ENCODE data around the gene SLC22A12.
"Not testable (repeated sequence)": the region's sequence is repeated elsewhere in the genome, so short reads cannot be mapped to it uniquely, and the experiment has no call there.

Gene SLC22A12

DNA sequence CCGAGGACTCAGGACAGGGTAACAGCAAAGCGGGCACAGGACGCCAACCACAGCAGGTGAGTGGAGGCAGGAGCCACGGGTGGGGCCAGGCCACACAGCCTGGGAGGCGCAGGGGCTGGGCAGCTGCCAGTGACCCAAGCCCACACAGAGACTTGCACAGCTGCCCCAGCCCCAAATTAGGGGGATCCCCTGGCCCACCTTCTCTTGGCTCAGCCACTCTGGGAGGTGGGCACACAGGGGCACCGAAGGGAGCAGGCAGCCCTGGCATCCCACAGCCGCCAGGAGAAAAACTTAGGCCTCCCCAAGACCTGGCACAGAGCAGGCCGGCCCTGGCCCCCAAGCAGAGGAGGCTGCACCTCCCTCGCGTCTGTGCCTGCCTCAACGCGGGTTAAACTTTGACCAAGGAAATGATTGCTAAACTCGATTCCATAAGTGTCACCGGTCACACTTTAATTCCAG is at the start of gene SLC22A12:
TSS of gene SLC22A12 (plus strand) at position 458 of the 459 bp plus-strand sequence. CDS start 337 bp downstream, outside the sequence.
- in situ Hi-C loops (cut with MboI; ENCODE audit: low sequenced_read_pairs): no loop called here

DNA sequence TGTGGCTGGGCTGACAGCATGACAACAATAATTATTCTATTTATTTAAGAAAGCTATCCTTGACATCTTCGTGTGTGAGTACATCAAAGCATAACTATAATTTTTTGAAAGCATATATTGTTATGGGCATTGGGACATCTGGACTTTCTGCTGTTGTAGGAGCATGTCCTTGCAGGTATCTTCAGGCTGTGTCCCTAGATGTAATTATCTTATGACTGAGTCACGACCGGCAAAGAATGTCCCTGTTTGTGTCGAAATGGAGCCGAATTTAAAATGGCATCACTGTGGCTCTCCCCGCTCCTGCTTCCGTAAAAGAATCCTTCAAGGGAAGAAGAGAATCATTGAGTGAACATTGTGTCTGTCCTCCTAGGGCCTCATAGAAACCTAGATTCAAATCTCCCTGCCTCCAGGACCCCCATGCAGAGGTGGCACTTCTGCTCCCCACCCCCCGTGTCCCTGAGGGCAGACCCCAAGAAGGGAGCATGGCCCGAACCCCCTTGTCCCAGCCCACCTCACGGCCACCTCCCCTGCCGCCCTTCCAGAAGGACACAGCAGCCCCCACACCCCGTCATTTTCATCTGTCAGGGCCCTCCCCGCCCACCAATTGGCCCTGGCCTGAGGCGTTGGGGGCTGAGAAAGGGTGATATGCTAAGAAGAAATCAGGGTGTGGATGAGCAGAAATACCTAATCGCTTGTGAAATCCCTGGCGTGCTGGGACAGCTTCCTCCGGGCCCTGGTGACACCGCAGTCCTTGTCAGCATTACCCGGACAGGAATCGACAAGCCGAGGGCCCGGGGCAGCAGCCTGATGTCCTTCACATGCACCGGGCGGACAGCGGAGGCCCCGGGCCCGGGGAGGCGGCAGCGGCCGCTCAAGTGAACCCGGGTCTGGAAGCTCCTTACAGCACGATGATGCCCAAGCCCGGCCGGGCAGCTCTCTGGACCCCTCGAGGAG is 48.6 kb upstream of the SLC22A12 start:
- in situ Hi-C loops (cut with MboI; ENCODE audit: low sequenced_read_pairs): no loop called here

DNA sequence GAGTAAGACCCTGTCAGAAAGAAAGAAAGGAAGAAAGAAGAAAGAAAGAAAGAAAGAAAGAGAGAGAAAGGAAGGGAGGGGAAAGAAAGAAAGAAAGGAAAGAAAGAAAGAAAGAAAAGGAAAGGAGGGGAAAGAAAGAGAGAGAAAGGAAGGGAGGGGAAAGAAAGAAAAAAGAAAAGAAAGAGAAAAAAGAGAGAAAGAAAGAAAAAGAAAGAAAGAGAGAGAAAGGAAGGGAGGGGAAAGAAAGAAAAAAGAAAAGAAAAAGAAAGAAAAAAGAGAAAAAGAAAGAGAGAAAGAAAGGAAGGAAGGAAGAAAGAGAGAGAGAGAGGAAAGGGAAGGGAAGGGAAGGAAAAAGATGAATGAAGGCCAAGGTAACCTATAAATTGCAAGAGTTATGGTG is 47.2 kb upstream of the SLC22A12 start:
- in situ Hi-C loops (cut with MboI; ENCODE audit: low sequenced_read_pairs): no loop called here

DNA sequence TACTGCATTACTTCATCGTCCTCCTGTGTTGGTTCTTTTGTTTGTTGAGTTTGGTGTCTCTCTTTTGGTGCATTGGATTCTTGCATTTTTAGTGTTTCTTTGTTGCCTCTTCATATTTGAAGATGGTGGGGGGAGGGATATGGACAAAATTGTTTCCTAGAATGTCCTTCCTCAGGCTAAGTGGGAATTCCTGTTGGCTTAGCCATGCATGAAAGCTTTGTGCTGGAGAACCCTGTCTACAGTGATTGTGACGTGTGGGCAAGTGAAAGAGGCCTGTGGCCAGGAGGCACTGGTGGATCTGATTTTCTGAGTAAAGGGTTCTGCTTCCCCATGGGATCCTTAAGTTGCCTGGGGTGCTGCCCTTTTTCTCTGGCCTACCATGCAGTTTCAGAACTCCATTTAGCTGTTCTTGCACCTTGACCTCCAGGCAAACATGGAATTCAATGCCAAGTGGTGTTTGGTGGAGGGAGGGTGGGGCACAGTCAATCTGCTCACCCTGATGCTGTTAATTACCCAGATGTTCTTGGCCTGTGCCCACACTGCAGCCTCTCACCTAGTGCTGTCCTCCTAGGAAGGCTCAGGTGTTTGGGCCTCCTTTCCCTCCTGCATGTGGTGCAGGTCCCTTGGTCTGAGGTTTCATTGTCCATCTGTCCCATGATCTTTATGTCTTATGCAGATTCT is 46.3 kb upstream of the SLC22A12 start:
- in situ Hi-C loops (cut with MboI; ENCODE audit: low sequenced_read_pairs): no loop called here

DNA sequence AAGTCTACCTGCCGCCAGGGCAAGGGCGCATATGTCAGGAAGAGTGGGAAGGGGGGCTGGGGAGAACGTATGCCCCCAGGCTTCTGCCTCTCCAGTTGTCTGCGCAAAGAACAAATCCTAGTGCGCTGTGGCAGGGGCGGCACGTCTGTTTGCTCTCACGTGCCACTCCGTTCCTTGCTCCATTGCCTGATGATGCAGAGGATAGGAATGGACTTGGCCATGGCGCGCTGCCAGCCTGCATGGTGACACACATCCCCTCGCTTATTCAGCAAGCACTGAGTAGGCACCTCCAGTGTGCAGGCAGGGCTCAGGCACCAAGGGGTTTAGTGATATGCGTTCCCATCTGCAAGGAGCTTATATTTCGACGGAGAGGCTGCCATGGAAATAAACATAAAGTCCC is 45.4 kb upstream of the SLC22A12 start:
- in situ Hi-C loops (cut with MboI; ENCODE audit: low sequenced_read_pairs): no loop called here

DNA sequence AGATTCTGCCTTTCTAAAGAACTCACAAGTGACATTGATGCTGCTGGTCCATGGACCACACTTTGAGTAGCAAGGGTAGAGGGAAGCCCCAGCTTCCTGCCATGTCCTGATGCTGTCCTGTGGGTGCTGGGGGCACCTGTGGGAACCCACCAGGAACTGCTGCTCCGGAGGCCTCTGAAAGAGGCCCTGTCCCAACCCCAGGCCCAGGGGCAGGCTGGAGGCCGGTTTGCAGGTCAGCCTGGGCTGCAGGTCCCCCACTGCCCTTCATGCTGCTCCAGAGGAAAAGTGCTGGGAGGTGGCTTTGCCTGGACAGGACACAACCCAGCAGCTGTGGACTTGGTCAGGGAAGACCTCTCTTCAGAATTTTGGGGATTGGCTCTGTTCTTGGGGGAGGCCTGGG is 44.8 kb upstream of the SLC22A12 start:
- in situ Hi-C loops (cut with MboI; ENCODE audit: low sequenced_read_pairs): no loop called here

DNA sequence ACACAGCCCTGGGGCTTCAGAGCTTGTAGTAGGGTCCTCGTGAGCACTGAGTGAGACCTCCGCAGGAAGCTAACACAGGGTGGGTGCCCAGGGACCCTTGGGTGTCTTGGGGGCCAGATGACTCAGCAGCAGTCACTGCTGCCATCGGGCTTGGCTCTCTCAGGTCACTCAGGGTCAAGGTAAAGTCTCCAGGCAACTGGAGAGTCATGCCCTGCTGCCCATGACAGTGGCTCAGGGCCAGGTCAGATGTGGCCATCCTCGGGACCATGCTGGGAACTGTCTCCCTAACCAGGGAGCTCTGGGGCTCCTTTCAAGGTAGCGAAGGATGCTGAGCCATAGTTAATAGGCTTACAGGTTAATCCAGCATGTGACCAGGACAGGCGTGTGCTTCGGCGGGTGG is 44.4 kb upstream of the SLC22A12 start:
- in situ Hi-C loops (cut with MboI; ENCODE audit: low sequenced_read_pairs): no loop called here

DNA sequence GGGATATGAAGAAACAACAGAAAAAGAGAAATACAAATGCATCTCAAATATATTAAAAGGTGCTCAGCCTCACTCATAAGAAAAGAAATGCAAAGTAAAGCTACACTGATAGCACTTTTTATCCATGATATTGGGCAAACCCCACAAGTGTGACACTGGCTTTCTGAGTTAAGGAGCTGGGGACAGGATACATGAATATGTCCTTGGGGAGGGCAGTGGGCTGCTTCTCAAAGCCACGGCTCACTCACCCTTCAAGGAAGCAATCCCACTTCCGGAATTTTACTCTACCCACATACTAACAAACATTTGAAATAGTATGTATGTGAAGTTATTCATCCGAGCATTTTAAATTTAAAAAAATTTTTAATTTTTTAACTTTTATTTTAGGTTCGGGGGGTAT is 41.1 kb upstream of the SLC22A12 start:
- in situ Hi-C loops (cut with MboI; ENCODE audit: low sequenced_read_pairs): no loop called here

DNA sequence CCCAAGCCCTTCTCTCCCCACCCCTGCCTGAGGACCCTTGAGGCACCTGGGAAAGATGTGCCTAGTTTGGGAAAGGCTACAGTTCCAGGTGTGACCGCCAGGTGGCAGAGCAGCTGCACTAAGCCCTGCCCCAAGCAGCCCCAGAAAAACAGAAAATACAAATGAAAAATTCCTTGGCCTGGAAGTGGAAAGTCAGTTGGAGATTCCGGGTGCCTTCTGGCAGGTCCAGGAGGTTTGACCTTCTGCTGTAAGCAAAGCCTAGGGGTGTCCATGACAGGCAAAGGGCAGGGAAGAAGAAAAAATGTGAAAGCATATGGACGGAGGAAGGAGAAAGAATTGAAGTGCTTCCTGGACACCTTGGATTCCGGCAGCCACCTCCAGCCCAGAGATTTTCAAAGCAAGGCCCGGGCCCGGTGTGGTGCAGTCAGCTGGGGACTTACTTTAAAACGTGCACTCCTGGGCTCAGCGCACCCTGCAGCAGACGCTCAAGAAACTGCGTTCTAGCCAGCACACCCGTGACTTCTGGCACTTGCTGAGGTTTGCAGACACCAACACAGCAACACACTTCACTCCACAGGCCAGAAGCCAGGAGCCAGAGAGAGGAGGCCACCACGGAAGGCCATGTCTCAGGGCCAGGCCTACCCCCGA is 37.3 kb upstream of the SLC22A12 start:
- in situ Hi-C loops (cut with MboI; ENCODE audit: low sequenced_read_pairs): no loop called here

DNA sequence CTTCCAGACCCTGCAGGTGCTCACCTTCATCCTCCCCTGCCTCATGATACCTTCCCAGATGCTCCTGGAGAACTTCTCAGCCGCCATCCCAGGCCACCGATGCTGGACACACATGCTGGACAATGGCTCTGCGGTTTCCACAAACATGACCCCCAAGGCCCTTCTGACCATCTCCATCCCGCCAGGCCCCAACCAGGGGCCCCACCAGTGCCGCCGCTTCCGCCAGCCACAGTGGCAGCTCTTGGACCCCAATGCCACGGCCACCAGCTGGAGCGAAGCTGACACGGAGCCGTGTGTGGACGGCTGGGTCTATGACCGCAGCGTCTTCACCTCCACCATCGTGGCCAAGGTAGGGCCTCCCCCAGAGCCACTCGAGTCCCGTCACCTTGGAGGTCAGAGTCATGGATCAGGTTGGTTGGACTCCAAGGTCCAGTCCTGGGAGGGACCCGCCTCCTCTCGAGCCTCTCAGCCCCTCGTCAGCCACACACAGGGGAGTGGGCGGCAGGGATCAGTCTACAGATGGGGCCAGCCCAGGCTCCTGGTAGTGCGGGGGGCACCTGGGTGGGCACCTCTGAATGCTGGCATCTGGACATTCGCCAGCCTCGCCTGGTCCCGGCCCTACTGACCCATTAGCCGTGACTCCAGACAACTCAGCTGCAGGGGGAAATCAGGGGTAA is 34.8 kb upstream of the SLC22A12 start:
- in situ Hi-C loops (cut with MboI; ENCODE audit: low sequenced_read_pairs): no loop called here

DNA sequence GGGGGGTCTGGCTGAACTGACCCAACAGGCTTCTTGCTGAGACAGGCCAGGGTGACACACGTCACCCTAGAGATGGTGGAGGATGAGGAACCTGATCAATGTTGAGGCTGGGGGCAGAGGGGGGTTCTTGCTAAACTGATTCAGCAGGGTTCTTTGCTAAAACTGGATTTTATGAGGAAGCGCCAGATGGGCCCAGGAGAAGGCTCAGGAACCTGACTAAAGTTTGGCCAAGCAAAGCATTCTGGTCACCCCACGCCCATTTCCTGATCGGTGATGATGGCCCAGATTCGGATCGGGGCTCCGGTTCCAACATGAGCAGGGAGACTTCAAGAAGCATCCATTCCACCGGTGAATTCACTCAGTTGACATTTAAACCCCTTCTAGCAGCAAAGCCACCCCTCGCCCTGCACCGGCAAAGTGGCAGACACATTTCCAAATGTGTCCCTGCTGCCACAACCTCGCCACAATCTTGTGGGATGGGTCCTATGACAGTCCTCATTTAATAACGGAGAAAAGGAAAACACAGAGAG is 34.2 kb upstream of the SLC22A12 start:
- in situ Hi-C loops (cut with MboI; ENCODE audit: low sequenced_read_pairs): no loop called here

DNA sequence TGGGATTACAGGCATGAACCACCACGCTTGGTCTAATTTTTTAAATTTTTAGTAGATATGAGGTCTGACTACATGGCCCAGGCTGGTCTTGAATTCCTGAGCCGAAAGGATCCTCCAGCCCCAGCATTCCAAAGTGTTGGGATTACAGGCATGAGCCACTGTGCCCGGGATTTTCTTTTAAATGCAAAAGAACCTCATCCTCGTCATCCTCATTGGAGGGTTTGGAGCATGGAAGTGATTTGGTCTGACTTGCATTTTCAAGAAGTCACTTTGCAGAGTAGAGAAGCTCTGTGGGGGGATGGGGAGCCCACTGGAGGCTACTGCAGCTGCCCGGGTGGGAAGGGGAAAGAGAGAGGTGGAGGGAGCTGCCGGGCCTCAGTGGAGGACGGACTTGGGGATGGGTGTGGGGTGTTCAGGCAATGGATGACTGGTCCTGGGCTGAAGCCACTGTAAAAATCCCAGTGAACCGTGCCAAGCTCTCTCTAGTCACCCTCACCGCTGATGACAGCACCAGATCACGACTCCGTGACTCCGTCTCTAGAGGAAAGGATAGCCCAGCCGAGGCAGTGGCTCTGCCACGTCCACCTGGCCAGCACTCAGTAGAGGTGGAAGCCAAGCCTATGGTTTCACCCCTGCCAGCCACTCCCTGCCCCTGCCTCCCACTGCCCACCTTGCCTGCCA is 32.8 kb upstream of the SLC22A12 start:
- in situ Hi-C loops (cut with MboI; ENCODE audit: low sequenced_read_pairs): no loop called here

DNA sequence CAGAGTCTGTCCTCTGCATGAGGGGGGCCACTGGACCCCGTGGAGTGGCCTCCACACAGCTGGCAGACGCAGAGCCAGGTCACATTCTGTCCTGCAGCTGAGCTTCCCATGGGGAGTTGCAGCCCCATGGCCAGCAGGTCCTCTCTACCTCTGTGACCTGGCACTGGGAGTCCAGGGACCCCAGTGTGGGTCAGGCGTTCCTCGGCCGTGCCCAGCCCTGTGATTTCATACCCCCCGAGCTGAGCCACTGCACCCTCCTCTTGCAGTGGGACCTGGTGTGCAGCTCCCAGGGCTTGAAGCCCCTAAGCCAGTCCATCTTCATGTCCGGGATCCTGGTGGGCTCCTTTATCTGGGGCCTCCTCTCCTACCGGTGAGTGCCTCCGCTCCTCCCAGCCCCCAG is 32.2 kb upstream of the SLC22A12 start:
- in situ Hi-C loops (cut with MboI; ENCODE audit: low sequenced_read_pairs): no loop called here

DNA sequence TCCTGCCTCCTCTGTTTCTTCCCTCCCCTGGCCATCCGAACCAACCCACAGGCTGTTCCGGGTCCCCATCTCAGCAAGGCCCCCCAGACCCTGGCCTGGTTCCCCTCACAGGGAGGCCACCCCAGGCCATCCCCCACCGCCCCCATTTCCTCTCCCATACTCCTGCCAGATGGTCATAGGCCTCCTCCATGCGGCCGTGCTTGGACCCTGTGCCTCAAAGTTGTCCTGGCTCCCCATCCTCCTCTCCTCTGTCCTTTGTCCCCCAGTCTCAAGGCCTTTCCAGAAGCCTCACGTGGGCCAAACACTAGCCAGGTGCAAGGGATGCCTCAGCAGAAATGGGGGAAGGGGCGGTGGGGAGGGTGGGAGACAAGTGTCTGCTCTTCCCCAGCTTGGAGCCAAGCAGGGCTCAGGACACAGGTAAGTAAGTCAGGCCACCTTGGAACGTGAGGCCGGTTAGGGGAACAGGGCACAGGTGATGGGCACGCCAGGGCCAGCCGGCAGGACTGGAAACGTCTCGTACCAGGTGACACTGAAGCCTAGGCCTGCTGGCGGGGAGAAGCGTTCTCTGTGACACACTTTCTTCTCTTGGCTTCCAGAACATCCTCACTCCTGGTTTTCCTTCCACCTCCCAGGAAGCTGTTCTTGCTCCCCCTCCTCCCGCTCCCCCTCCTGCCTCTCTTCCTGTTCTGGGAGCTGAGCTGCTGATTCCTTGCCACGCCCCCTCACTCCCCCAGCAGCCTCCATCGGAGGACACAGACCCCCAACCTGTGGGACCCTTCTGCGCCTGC is 31.5 kb upstream of the SLC22A12 start:
- in situ Hi-C loops (cut with MboI; ENCODE audit: low sequenced_read_pairs): no loop called here

DNA sequence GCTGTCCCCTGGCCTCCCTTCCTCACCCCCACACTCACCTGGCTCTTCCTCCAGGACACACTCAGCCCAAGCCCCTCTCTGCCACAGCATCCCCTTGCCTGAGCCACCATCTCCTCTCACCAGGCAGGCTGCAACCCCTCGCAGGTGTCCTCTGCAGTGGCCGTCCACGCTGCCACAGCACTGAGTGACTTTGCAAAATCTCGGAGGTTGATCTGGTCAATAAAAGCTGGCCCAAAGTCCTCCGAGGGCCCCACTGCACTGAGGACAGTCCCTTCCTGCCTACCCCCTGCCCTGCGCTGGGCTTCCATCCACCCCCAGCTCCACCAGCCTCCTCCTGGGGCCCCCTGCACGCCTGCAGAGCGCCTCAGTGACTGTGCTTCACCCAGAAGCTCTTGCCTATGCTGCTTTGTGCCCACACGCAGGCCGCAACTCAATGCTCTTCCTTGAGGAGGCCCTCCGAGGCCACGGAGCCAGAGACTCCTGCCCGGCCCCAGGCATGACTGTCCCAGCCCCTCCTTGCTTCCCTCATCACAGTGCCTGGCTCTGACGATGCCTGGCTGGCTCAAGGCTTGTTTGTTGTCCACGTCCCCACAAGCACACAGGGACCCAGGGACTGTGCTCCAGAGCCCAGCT is 30.8 kb upstream of the SLC22A12 start:
- in situ Hi-C loops (cut with MboI; ENCODE audit: low sequenced_read_pairs): no loop called here

DNA sequence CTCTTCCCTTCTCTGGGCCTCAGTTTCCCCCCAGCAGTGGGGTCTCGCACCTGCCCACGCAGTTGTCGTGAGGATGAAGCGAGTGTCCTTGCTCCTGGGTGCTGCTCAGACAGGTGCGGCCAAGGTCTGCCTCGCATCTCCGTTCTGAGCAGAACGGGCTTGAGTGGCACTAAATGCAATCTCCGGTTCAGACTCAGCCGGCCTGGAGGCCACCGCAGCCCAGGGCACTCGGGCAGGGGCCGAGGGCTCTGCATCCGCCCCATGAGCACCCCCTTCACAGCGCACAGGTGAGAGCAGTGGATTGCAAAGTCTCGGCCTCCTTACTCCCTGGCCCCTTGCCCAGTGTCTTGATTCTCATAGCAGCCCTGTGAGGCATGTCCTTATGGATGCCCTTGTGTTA is 30.1 kb upstream of the SLC22A12 start:
- in situ Hi-C loops (cut with MboI; ENCODE audit: low sequenced_read_pairs): no loop called here

DNA sequence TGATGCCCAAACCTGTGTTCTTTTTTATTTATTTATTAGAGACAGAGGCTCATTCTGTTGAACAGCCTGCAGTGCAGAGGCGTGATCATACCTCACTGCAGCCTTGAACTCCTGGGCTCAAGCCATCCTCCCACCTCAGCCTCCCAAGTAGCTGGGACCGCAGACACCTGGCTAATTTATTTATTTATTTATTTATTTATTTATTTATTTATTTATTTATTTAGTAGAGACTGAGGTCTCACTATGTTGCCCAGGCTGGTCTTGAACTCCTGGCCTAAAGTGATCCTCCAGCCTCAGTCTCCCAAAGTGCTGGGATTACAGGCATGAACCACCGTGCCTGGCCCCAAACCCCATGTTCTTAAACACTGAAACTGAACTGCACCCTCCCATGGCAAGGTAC is 29.6 kb upstream of the SLC22A12 start:
- in situ Hi-C loops (cut with MboI; ENCODE audit: low sequenced_read_pairs): not testable (repeated sequence)

DNA sequence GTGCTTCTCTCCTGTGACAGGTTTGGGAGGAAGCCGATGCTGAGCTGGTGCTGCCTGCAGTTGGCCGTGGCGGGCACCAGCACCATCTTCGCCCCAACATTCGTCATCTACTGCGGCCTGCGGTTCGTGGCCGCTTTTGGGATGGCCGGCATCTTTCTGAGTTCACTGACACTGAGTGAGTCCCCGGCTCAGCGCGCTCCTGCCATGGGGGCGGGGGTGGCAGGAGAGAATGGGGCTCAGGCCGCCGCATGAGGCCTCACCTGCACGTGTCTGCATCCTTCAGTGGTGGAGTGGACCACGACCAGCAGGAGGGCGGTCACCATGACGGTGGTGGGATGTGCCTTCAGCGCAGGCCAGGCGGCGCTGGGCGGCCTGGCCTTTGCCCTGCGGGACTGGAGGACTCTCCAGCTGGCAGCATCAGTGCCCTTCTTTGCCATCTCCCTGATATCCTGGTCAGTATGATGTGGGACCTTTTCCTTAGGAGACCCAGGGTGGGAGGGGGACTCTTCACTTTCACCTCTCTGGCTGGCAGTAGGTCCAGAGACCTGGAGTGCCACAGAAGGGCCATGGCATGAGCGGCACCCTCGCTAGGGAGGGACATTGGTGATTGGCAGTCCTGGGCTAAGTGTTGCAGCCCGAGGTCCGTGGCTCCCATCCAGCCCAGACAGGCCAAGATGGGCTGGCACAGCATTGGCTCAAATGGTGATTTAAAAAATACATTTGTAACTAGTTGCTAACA is 28.9 kb upstream of the SLC22A12 start:
- in situ Hi-C loops (cut with MboI; ENCODE audit: low sequenced_read_pairs): no loop called here
